HG03039 (cell line): Measurements from ENCODE around the gene LRRC26.

Experiments
- ATAC-seq: cut with Tn5 transposase; IDR thresholded peaks from one replicate; pipeline ENCODE4 v1.9.1; 2021; ENCODE audit warnings: mild to moderate bottlenecking, moderate library complexity; ENCODE audit not compliant: unreplicated experiment

Gene LRRC26

GRCh38 chr9:137168904-137169856, 671 bp downstream of the LRRC26 start:
- ATAC-seq = no peak

DNA sequence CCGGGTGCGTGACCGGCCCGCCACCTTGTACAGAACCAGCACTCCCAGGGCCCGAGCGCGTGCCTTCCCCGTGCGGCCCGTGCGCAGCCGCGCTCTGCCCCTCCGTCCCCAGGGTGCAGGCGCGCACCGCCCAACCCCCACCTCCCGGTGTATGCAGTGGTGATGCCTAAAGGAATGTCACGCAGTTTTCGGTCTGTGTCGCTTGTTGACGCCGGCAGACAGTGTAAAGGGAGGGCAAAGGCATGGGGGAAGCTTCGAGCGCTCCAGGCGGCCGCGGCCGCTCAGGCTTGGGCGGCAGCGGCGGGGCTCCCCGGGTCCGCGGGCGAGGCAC, 1.3 kb downstream of the LRRC26 start:
- no peak for ATAC-seq

DNA sequence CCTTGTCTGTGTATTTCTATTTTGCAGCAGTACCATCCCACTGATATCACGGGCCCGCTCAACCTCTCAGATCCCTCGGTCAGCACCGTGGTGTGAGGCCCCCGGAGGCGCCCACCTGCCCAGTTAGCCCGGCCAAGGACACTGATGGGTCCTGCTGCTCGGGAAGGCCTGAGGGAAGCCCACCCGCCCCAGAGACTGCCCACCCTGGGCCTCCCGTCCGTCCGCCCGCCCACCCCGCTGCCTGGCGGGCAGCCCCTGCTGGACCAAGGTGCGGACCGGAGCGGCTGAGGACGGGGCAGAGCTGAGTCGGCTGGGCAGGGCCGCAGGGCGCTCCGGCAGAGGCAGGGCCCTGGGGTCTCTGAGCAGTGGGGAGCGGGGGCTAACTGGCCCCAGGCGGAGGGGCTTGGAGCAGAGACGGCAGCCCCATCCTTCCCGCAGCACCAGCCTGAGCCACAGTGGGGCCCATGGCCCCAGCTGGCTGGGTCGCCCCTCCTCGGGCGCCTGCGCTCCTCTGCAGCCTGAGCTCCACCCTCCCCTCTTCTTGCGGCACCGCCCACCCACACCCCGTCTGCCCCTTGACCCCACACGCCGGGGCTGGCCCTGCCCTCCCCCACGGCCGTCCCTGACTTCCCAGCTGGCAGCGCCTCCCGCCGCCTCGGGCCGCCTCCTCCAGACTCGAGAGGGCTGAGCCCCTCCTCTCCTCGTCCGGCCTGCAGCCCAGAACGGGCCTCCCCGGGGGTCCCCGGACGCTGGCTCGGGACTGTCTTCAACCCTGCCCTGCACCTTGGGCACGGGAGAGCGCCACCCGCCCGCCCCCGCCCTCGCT, 1.9 kb downstream of the LRRC26 start:
- ATAC-seq = no peak

GRCh38 chr9:137167277-137167746, 2.5 kb downstream of the LRRC26 start:
- ATAC-seq = no peak

DNA sequence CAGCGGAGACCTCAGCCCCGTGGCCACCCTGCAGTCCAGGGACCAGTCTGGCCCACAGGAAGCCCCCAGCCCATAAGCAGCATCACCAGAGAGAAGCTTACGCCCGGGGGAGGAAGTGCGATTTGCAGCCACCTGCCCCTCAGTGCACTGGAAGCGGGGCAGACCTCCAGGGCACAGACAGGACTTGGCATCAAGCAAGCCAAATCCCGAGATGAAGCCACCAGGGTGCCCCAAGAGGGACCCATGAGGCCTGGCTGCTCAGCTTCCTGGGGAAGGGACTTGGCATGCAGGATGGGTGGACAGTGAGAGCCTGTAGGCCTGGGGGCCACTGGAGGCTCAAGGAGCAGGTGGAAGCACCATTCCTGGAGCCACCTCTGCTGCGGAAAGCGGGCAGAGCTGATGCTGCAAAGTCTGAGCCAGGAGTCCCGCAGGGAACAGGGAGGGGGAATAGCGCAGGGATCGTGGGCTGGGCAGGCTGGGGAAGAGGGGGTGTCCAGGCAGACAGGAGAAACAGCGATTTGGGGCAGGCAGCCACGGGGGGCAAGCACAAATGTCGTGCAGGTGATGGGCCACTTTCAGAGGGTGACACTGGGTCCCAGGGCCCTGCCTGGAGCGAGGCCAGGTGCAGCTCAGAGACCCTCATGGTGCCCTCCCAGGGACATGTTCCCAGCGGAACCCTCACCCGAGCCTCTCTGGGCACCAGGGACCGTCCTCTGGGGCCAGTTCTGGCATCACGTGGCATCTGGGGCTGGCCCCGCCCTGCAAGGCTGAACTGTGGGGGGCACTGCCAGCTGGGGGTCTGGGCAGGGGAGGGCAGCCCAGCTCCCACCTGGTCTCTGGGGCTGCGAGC, 3.2 kb downstream of the LRRC26 start:
- no peak for ATAC-seq

DNA sequence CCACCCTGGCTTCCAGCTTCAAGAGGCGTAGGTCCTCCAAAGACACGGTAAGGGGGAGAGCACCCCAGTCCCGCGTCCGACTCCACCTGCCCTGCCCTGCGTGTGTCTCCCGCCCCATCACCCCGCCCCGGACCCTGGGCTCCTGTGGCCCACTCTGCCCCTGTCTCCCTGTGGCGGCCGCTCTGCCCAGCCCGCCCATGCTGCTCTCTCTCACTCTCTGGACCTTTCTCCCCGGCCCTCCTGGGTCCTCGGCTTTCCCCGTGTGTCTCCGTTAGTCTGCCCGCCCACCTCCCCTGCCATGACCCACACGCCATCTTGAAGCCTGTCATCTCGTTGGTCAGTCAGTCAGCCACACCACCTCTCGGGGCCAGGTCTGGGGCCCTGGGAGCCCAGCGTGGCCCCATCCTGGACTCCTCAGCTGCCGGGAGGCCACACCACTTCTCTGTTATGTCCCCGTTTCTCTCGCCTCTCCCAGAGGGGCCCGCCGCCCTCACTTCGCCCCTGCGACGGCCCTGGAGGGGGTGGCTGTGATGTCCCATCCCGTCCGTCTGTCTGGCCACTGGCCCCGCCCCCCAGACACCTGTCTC, 4.5 kb downstream of the LRRC26 start:
- ATAC-seq = no peak

DNA sequence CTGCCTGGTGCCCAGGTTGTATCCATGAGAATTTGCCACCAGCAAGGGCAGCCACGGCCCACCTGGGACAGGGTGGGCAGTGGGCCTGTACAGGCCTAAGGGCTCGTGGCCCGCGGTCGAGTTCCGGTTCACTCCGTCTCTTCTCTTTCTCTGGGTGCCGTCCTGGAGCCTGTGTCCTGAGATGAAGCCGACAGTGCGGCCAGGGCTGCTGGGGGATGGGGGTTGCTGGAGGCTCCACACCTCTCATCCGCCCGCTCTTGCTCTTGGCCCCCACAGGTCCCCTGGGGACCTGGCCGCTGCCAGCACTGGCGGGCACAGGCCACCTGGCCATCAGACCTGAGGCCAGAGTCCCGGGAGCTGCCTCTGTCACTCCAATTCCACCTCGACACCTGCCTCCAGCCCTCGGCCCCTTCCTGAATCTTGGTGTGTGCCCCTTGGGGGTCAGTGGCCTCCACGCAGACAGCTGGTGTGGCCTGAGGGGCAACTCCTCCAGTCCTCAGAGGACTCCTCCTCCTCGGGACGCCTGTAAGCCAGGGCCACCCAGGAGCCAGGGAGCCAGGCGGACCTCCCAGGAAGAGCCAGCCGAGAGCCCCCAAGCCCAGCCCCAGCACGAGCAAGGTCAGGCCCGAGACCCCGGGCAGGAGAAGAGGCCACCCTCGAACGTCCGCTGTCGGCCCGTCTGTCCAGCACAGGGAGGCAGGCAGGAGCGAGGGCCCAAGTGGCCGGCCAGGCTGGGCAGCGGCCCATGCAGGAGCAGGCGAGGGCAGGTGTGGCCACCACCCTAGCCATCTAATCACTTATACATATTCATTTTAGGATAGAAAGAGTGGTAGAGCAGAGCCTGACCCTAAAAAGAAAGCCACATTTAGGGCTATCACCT, 5.2 kb downstream of the LRRC26 start:
- ATAC-seq = no peak

DNA sequence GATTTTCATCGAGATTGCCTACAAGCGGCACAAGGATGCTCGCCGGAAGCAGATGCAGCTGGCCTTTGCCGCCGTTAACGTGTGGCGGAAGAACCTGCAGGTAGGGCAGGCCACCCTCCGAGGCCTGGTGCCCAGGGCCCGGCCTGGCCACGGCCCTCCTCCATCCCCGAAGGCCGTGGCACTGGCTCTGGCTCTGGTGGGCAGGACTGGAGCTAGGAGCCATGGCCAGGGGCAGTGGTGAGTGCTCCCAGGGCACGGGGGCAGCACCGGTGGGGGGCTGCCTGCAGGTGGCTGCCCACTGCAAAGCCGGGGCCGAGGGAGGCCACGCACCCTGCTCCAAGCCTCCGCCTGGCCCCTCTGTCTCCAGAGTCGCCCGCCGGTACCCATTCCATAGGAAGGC, 6.0 kb downstream of the LRRC26 start:
- ATAC-seq = no peak

DNA sequence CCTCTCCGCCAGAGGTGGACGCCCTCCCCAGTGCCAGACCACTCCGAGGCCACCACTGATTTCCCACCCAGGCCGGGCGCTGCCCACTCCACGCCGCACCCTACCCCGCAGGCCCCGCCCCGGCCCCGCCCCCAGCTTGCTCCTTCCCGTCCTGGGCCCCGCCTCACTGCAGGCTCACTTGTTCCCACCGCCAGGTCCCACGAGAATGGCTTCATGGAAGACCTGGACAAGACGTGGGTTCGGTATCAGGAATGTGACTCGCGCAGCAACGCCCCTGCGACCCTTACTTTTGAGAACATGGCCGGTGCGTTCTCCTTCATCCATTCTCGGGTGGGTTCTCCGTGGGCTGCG, 6.5 kb downstream of the LRRC26 start:
- ATAC-seq = no peak

- no peak for ATAC-seq
Measured at GRCh38 chr9:137162505-137163364, 7.1 kb downstream of the LRRC26 start.

DNA sequence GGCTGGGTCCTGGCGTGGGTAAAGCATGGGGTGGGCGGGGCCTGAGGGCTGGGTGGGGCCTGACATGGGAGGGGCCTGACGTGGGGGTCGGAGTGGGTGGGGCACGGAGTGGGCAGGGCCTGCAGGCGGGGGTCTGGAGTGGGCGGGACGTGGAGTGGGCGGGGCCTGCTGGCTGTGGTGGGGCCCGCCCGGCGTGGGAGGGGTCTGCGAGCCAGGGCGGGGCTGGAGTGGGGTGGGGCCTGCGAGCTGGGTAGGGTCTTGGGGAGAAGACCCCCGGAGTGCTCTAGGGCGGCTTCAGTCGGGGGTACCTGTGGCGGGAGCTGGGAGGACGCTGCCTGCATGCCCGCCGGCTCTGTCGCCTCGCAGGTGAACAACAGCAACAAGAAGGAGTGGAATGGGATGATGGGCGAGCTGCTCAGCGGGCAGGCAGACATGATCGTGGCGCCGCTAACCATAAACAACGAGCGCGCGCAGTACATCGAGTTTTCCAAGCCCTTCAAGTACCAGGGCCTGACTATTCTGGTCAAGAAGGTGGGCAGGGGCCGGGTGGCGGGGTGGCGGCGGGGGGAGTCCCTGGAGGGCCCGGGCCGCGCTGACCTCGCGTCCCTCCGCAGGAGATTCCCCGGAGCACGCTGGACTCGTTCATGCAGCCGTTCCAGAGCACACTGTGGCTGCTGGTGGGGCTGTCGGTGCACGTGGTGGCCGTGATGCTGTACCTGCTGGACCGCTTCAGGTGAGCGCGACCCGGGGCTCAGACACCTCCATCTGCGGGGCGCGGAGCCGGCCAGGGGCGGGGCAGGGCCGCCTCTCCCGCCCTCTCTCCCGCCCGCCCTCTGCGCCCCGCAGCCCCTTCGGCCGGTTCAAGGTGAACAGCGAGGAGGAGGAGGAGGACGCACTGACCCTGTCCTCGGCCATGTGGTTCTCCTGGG, 8.0 kb downstream of the LRRC26 start:
- ATAC-seq = no peak

- no peak for ATAC-seq
Measured at GRCh38 chr9:137160716-137161557, 8.9 kb downstream of the LRRC26 start.

DNA sequence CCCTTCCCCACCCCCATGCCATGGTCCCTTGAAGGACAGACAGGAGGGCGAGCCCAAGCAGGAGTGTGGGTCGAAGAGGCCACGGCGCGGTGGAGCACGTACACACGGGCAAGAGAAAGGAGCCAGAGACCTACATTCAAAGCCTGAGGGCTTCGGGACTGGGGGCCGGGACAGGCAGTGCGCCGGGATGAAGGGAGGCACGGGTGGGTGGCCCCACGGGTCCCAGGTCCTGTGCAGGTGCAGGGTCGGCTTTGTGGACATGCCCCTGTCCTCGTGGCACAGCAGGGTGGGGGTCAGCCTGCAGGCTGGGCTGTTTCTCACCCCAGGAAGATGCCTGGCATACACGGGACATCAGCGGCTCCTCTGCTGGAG, 9.8 kb downstream of the LRRC26 start:
- no peak for ATAC-seq

DNA sequence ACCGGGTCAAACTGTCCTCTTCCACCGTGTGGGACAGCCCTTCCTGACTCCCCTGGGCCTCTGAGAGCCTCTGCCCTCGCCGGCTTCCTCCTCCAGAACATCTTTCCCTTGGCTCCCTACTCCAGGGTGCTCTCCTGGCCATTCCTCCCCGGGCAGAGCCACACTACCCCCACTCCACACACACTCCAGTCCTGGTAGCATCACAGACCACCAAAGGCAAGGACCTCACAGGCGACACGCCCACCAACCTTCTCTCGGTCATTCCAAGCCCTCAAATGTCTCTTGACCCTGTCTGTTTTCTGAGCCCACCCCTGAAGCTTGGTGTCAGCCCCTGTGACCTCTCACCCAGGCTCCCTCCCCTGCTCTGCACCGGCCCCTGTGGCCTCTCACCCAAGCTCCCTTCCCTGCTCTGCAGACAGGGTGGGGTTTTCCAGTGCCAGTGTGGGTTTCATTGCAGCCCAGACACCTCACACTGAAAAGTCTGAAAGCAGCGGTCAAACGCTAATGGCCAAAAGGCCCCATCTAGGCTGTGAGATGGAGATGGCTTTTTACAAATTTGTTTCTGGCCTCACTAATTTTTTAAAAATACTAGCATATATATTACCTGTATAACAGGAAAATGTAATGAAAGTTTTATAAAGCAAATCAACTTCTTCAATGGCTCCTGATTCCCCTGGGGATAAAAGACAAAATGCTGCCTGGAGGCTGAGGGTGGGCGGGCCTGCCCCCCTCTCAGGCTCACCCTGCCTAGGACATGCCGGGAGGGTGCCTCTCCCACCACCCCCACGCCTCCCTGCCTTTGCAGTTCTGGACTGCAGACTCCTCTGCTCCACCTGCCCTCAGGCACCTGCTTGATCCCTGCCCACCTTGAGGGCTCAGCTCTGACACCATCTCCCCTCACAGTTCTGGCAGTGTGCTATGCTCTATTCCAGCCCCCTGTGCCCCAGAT, 10.5 kb downstream of the LRRC26 start:
- no peak for ATAC-seq

- ATAC-seq = no peak
Measured at GRCh38 chr9:137158625-137159024, 11.2 kb downstream of the LRRC26 start.
